HepG2 (cell line): ENCODE data around the gene SMAP2. TPM values are rescaled to one million over a fixed set of nuclear protein-coding genes. Genes with fewer than 3 reads are reported as not detected.

Experiments
- ATAC-seq: fragments of 200-7000 bp; cut with Tn5 transposase; 3 replicates; pipeline ENCODE4 v1.9.1; 2020; ENCODE audit warnings: mild to moderate bottlenecking, moderate library complexity
- Bru-seq: library from RNA; stranded (reverse); fragments of 400-500 nt; gene quantifications from one replicate; lab custom pipeline; 2021; lab: Mats Ljungman, UMichigan
- BruChase-seq, 2 experiments: library from RNA; stranded (reverse); fragments of 400-500 nt; gene quantifications; one replicate each; lab custom pipeline; 2021; lab: Mats Ljungman, UMichigan
- BruUV-seq: library from RNA; stranded (reverse); fragments of 400-500 nt; replicated peaks from 2 replicates; lab custom pipeline; 2021; lab: Mats Ljungman, UMichigan
- CTCF ChIA-PET: fragments of 300-600 bp; formaldehyde crosslinking; extraction: SDS; loops from one replicate; lab custom pipeline; 2021; ENCODE audit warnings: low total read pairs, inconsistent platforms, low intra/inter-chr PET ratio; lab: Yijun Ruan, JAX
- POLR2A ChIA-PET: fragments of 350-600 bp; sonication (Branson Sonifier 250); formaldehyde crosslinking; loops from one replicate; lab custom pipeline; 2020; ENCODE audit warnings: antibody characterized with exemption, inconsistent platforms; lab: Yijun Ruan, JAX
- DNase-seq: peaks from one replicate; pipeline ENCODE4 v3.0.0-alpha.2; 2015; ENCODE audit warnings: low spot score
- FAIRE-seq: peaks from 3 replicates; lab custom pipeline; 2011; peaks lifted over from hg19 to GRCh38; lab: Jason Lieb, UNC
- H2AFZ ChIP-seq: one replicate; pipeline ENCODE4 v1.6.1; 2011; ENCODE audit warnings: low read length, inconsistent platforms
- H3K27ac ChIP-seq: fragments of 300-600 bp; 3 replicates; pipeline ENCODE4 v1.8.0; 2011; ENCODE audit warnings: mixed run types, mild to moderate bottlenecking, mixed read lengths, low read length, inconsistent platforms; ENCODE audit not compliant: insufficient read depth; ENCODE audit errors: extremely low read length
- H3K27me3 ChIP-seq, 2 experiments: fragments of 200-600 bp in 1 of 2; 2 replicates in 1 of 2; 3 replicates in 1 of 2; pipeline versions ENCODE4 v1.6.0 to v1.8.0; 2011; ENCODE audit warnings: low read length in 2 of 2, mild to moderate bottlenecking in 2 of 2, moderate library complexity in 2 of 2, inconsistent platforms in 1 of 2; ENCODE audit not compliant: insufficient read depth in 2 of 2, control insufficient read depth in 1 of 2
- H3K36me3 ChIP-seq, 2 experiments: fragments of 200-600 bp in 1 of 2; replicated peaks in 1 of 2; 2 replicates in 1 of 2; 3 replicates in 1 of 2; pipeline versions ENCODE4 v1.5.1 to v1.8.0; 2011; ENCODE audit warnings: low read length in 2 of 2, inconsistent platforms in 1 of 2; ENCODE audit not compliant: insufficient read depth in 2 of 2, control insufficient read depth in 1 of 2
- H3K4me1 ChIP-seq: 2 replicates; pipeline ENCODE4 v1.5.1; 2012; ENCODE audit warnings: low read length, inconsistent platforms; ENCODE audit not compliant: insufficient read depth
- H3K4me2 ChIP-seq: 2 replicates; pipeline ENCODE4 v1.6.0; 2011; ENCODE audit warnings: low read depth, low read length, inconsistent platforms
- H3K4me3 ChIP-seq, 3 experiments: fragments of 200-600 bp in 1 of 3; sonication (generic), shearing (Covaris generic) in 1 of 3; replicated peaks in 1 of 3; 2 replicates each; pipeline ENCODE4 v1.5.1; 2011 to 2016; ENCODE audit warnings: low read length in 3 of 3, inconsistent platforms in 2 of 3, low read depth in 2 of 3, mild to moderate bottlenecking in 2 of 3, control low read depth in 1 of 3, mixed read lengths in 1 of 3; ENCODE audit not compliant: insufficient read depth in 1 of 3
- H3K79me2 ChIP-seq: one replicate; pipeline ENCODE4 v1.6.1; 2011; ENCODE audit warnings: low read length, inconsistent platforms; ENCODE audit not compliant: insufficient read depth
- H3K9ac ChIP-seq: 2 replicates; pipeline ENCODE4 v1.6.0; 2011; ENCODE audit warnings: mild to moderate bottlenecking, low read depth, low read length, inconsistent platforms; ENCODE audit not compliant: insufficient read depth
- H3K9me3 ChIP-seq: 2 replicates; pipeline ENCODE4 v1.5.1; 2012; ENCODE audit warnings: mild to moderate bottlenecking, low read length
- H4K20me1 ChIP-seq: 2 replicates; pipeline ENCODE4 v1.6.0; 2011; ENCODE audit warnings: inconsistent platforms, mild to moderate bottlenecking, low read length, moderate library complexity; ENCODE audit not compliant: insufficient read depth
- AGO1 ChIP-seq: fragments of 200-400 bp; formaldehyde crosslinking; IDR thresholded peaks from 2 replicates; pipeline ENCODE4 v1.6.1; 2017; ENCODE audit warnings: mild to moderate bottlenecking, low read depth, low read length, moderate library complexity; ENCODE audit not compliant: poor library complexity, severe bottlenecking
- FOXA3 ChIP-seq: IDR thresholded peaks from 2 replicates; pipeline ENCODE4 v1.6.1; 2016; ENCODE audit warnings: missing genetic modification reagents, missing compliant biosample characterization
- FOXO1 ChIP-seq: sonication (generic); formaldehyde crosslinking; IDR thresholded peaks from 2 replicates; pipeline ENCODE4 v1.4.0; 2020; ENCODE audit warnings: missing genetic modification reagents
- GABPB1 ChIP-seq: IDR thresholded peaks from 2 replicates; pipeline ENCODE4 v1.6.1; 2016; ENCODE audit warnings: mild to moderate bottlenecking, missing genetic modification reagents, moderate library complexity, missing compliant biosample characterization
- IRX3 ChIP-seq: sonication (generic); formaldehyde crosslinking; IDR thresholded peaks from 2 replicates; pipeline ENCODE4 v1.8.1; 2023; ENCODE audit warnings: mild to moderate bottlenecking, low read depth, missing genetic modification reagents, borderline replicate concordance
- KLF16 ChIP-seq, 2 experiments: sonication (generic) in 1 of 2; formaldehyde crosslinking in 1 of 2; IDR thresholded peaks; 2 replicates each; pipeline versions ENCODE4 v1.6.1 to v1.8.0; 2016 to 2023; ENCODE audit warnings: missing genetic modification reagents in 2 of 2, missing compliant biosample characterization in 1 of 2
- NCOA1 ChIP-seq: sonication (generic); formaldehyde crosslinking; IDR thresholded peaks from 2 replicates; pipeline ENCODE4 v1.9.0; 2021; ENCODE audit warnings: missing genetic modification reagents
- POLR2G ChIP-seq: fragments of 200-400 bp; formaldehyde crosslinking; IDR thresholded peaks from 2 replicates; pipeline ENCODE4 v1.6.1; 2018; ENCODE audit warnings: mild to moderate bottlenecking, low read depth, low read length, moderate library complexity
- SAP130 ChIP-seq: IDR thresholded peaks from 2 replicates; pipeline ENCODE4 v1.6.1; 2016; ENCODE audit warnings: low read depth
- SPEN ChIP-seq: sonication (generic); formaldehyde crosslinking; IDR thresholded peaks from 2 replicates; pipeline ENCODE4 v1.5.1; 2020; ENCODE audit warnings: low read depth, mild to moderate bottlenecking, missing genetic modification reagents
- ZFAT ChIP-seq: sonication (generic); formaldehyde crosslinking; conservative IDR thresholded peaks from 2 replicates; pipeline ENCODE4 v1.8.1; 2023; ENCODE audit warnings: missing genetic modification reagents, inconsistent platforms
- ZNF230 ChIP-seq: sonication (generic); formaldehyde crosslinking; IDR thresholded peaks from 2 replicates; pipeline ENCODE4 v1.4.0; 2020; ENCODE audit warnings: mild to moderate bottlenecking, missing genetic modification reagents
- ZNF574 ChIP-seq: sonication (generic); formaldehyde crosslinking; IDR thresholded peaks from 2 replicates; pipeline ENCODE4 v1.4.0; 2020; ENCODE audit warnings: missing genetic modification reagents
- ZNF740 ChIP-seq: sonication (generic); formaldehyde crosslinking; IDR thresholded peaks from 2 replicates; pipeline ENCODE4 v1.4.0; 2020; ENCODE audit warnings: missing genetic modification reagents
- WGBS: methylation state at CpG from one replicate; pipeline ENCODE4 v1.1.6; 2017; ENCODE audit warnings: low lambda C conversion rate; 5-methylcytosine and 5-hydroxymethylcytosine counted together
- in situ Hi-C: cut with HindIII; loops from 2 replicates; pipeline ENCODE4 v1.10.0; 2017; ENCODE audit warnings: low pct_unique_long_range_greater_than_20kb; ENCODE audit not compliant: extremely low pct_ligation_motif_present
- intact Hi-C: fragments of 100-400 bp; cut with micrococcal nuclease; formaldehyde crosslinking; loops from one replicate; pipeline ENCODE4 v1.10.0; 2022; ENCODE audit not compliant: unreplicated experiment
- long read RNA-seq, 2 experiments: library from RNA in 1 of 2; library from polyadenylated mRNA in 1 of 2; stranded (forward) in 1 of 2; unstranded in 1 of 2; transcript quantifications; one replicate each; pipeline ENCODE4 v2.0.0, GENCODE V29; 2019 to 2022
- polyA minus RNA-seq, 3 experiments: library from RNA; depleted of rRNA, polyadenylated mRNA; stranded (reverse); fragments of >200 nt; gene quantifications; 2 replicates each; pipeline ENCODE4 v1.2.3, GENCODE V29; 2011; ENCODE audit warnings: low replicate concordance in 1 of 3
- polyA plus RNA-seq, 8 experiments: library from polyadenylated mRNA; depleted of rRNA in 3 of 8; stranded (reverse) in 7 of 8; unstranded in 1 of 8; fragments of >200 nt; fragmentation: Illumina TruSeq in 4 of 8; extraction: Trizol in 4 of 8; gene quantifications; 2 replicates each; pipeline versions ENCODE4 v1.2.1 to v1.2.3, GENCODE V29; 2011 to 2016; ENCODE audit warnings: low read depth in 4 of 8, missing spikeins in 1 of 8, mixed read lengths in 1 of 8; ENCODE audit not compliant: insufficient read depth in 1 of 8
- total RNA-seq, 5 experiments: library from RNA; depleted of rRNA; stranded (reverse); fragments of >200 nt; fragmentation: Illumina TruSeq; extraction: Trizol; gene quantifications; 2 replicates each; pipeline ENCODE4 v1.2.3, GENCODE V29; 2016; ENCODE audit warnings: low read depth in 1 of 5

SMAP2 gene
- 19.0 and 21.2 TPM in 2 replicates for total RNA-seq (2016; rRNA removed; fragmentation: Illumina TruSeq; extraction: Trizol)
- total RNA-seq (2016; cell fraction: cytosol; rRNA removed; fragmentation: Illumina TruSeq; extraction: Trizol; ENCODE audit: low read depth), result 3.7 and 4.1 TPM in 2 replicates
- total RNA-seq (2016; cell fraction: insoluble cytoplasmic fraction; rRNA removed; fragmentation: Illumina TruSeq; extraction: Trizol), result 17.0 and 17.7 TPM in 2 replicates
- 9.4 and 9.9 TPM in 2 replicates for total RNA-seq (2016; cell fraction: membrane; rRNA removed; fragmentation: Illumina TruSeq; extraction: Trizol)
- 12.5 and 12.6 TPM in 2 replicates for total RNA-seq (2016; cell fraction: nucleus; rRNA removed; fragmentation: Illumina TruSeq; extraction: Trizol)
- 22.3 and 22.5 TPM in 2 replicates for polyA plus RNA-seq (2011; rRNA removed)
- polyA plus RNA-seq (2011; cell fraction: cytosol; rRNA removed), result 19.5 and 21.2 TPM in 2 replicates
- polyA plus RNA-seq (2011; cell fraction: nucleus; rRNA removed), result 14.7 and 15.6 TPM in 2 replicates
- polyA plus RNA-seq (2012), result 22.4 and 36.2 TPM in 2 replicates
- 2.5 and 2.8 TPM in 2 replicates for polyA plus RNA-seq (2016; cell fraction: cytosol; fragmentation: Illumina TruSeq; extraction: Trizol; ENCODE audit: low read depth)
- 24.0 and 32.1 TPM in 2 replicates for polyA plus RNA-seq (2016; cell fraction: insoluble cytoplasmic fraction; fragmentation: Illumina TruSeq; extraction: Trizol; ENCODE audit: low read depth)
- 10.0 and 10.2 TPM in 2 replicates for polyA plus RNA-seq (2016; cell fraction: membrane; fragmentation: Illumina TruSeq; extraction: Trizol; ENCODE audit: low read depth)
- 29.2 and 32.0 TPM in 2 replicates for polyA plus RNA-seq (2016; cell fraction: nucleus; fragmentation: Illumina TruSeq; extraction: Trizol; ENCODE audit: insufficient read depth, low read depth)
- polyA minus RNA-seq (2011; rRNA and poly(A)+ RNA removed; ENCODE audit: low replicate concordance), result 14.4 and 37.7 TPM in 2 replicates
- polyA minus RNA-seq (2011; cell fraction: cytosol; rRNA and poly(A)+ RNA removed), result 14.2 and 14.6 TPM in 2 replicates
- polyA minus RNA-seq (2011; cell fraction: nucleus; rRNA and poly(A)+ RNA removed), result 12.0 and 16.8 TPM in 2 replicates
- Bru-seq, nascent RNA, result percentile 71 among the genes with signal in this experiment
- percentile 85 among the genes with signal in this experiment for BruChase-seq, experiment 1, labeled RNA remaining after a 6-hour chase
- percentile 81 among the genes with signal in this experiment for BruChase-seq, experiment 2, labeled RNA remaining after a 2-hour chase
- long read RNA-seq, experiment 1, partial matches to known transcripts, result 5 of 11 reads
- long read RNA-seq, experiment 1, other reads (novel, unspliced or antisense), result 5 of 11 reads
- long read RNA-seq, experiment 2, transcript SMAP2-202 (10 exons, 2,939 nt), result major isoform, 39 of 64 reads
- long read RNA-seq, experiment 2, partial matches to known transcripts, result 5 of 64 reads
- long read RNA-seq, experiment 2, other reads (novel, unspliced or antisense), result 19 of 64 reads

GRCh38 chr1:40373323-40374283 lies at the start of gene SMAP2:
Gene SMAP2 (plus strand): TSS chr1:40373727. CDS start chr1:40374121, 394 bp downstream.
- H3K9me3 ChIP-seq, result no peaks in the 10 kb centered on the region
- in situ Hi-C loops, result no loop called here
- H3K79me2 ChIP-seq, result peaks cover 41% of the 10 kb centered on the region
- FAIRE-seq (peak; percentile 32), DNase-seq (peak; percentile 91), ATAC-seq (peak; percentile 94)
- intact Hi-C loops, result no loop called here
- H3K27me3 ChIP-seq, result no peaks in the 10 kb centered on the region; a peak in 1 of 5 replicates
- ChIA-PET CTCF (no interaction called here), POLR2A (interaction anchor here (0.9 to 2.8 kb wide), 12 partner anchors 9 to 200 kb away, joined by 4 to 56 read pairs (median 6); partner anchors contain the start of gene COL9A2)
- H3K27ac ChIP-seq, result peak within 1 kb of the TSS; percentile 76
- H2AFZ ChIP-seq, result peak within 1 kb of the TSS; percentile 72
- WGBS, result under 1% methylated on average over 21 of the region's 65 CpGs
- peaks cover 37% of the 10 kb centered on the region for H3K4me1 ChIP-seq
- peak within 1 kb of the TSS; percentile 88 to 94 (median 93) for H3K4me3 ChIP-seq
- no peaks in the 10 kb centered on the region for H3K36me3 ChIP-seq
- peak within 1 kb of the TSS; percentile 85 for H3K9ac ChIP-seq
- no TSS peak for BruUV-seq
- no peaks in the 10 kb centered on the region for H4K20me1 ChIP-seq
- H3K4me2 ChIP-seq, result peak within 1 kb of the TSS; percentile 94
- TF ChIP-seq ZFAT (CRISPR knock-in tag) (no peak), AGO1 (no peak), POLR2G (peak; percentile 58), SAP130 (CRISPR knock-in tag) (peak; percentile 90), IRX3 (no peak), FOXA3 (CRISPR knock-in tag) (no peak), NCOA1 (CRISPR knock-in tag) (0 out of 2 replicates have a peak, but pooled peaks have one; percentile 36), ZNF740 (CRISPR knock-in tag) (no peak), FOXO1 (CRISPR knock-in tag) (no peak), SPEN (0 out of 2 replicates have a peak, but pooled peaks have one; percentile 15), GABPB1 (CRISPR knock-in tag) (peak; percentile 91), ZNF574 (CRISPR knock-in tag) (no peak), ZNF230 (CRISPR knock-in tag) (no peak), KLF16 (CRISPR knock-in tag; IDR thresholded peaks at IDR 0.05) (peak in 1 of 2 experiments; percentile 69; a peak in 1 of 4 replicates)
